MCF 10A (cell line): Measurements from ENCODE around the gene RBFOX2. TPM values are rescaled to one million over a fixed set of nuclear protein-coding genes. Genes with fewer than 3 reads are reported as not detected.
A peak's percentile ranks its signal among the peaks of the same experiment; 100 is the strongest.
"Not testable (repeated sequence)": the region's sequence is repeated elsewhere in the genome, so short reads cannot be mapped to it uniquely, and the experiment has no call there.

Source experiments
- BruUV-seq: library from RNA; stranded (reverse); fragments of 400-500 nt; replicated peaks from 2 replicates; lab custom pipeline; 2021; lab: Mats Ljungman, UMichigan
- CTCF ChIA-PET: fragments of 300-600 bp; sonication (Branson Sonifier 250); formaldehyde crosslinking; extraction: SDS; loops from one replicate; lab custom pipeline; 2021; ENCODE audit warnings: antibody characterized with exemption, inconsistent platforms; lab: Yijun Ruan, JAX
- POLR2A ChIA-PET: fragments of 300-600, 350-650 bp; sonication (Branson Sonifier 250); formaldehyde crosslinking; extraction: SDS; loops from one replicate; lab custom pipeline; 2020; ENCODE audit warnings: antibody characterized with exemption, inconsistent platforms; lab: Yijun Ruan, JAX
- DNase-seq: peaks from one replicate; pipeline ENCODE4 v3.0.0-alpha.2; 2018; ENCODE audit not compliant: unreplicated experiment
- H3K27ac Mint-ChIP-seq: one replicate; pipeline ENCODE4 v1.8.0; 2022; ENCODE audit warnings: mild to moderate bottlenecking, low read depth, mixed read lengths; ENCODE audit not compliant: unreplicated experiment
- H3K27me3 Mint-ChIP-seq: one replicate; pipeline ENCODE4 v1.8.0; 2022; ENCODE audit warnings: mixed read lengths; ENCODE audit not compliant: insufficient read depth, unreplicated experiment
- H3K36me3 Mint-ChIP-seq: one replicate; pipeline ENCODE4 v1.8.0; 2022; ENCODE audit warnings: mild to moderate bottlenecking, moderate library complexity, mixed read lengths; ENCODE audit not compliant: insufficient read depth, unreplicated experiment
- H3K4me1 Mint-ChIP-seq: one replicate; pipeline ENCODE4 v1.8.0; 2022; ENCODE audit warnings: mixed read lengths; ENCODE audit not compliant: insufficient read depth, unreplicated experiment
- H3K4me3 Mint-ChIP-seq: one replicate; pipeline ENCODE4 v1.8.0; 2022; ENCODE audit warnings: mild to moderate bottlenecking, moderate library complexity, mixed read lengths; ENCODE audit not compliant: unreplicated experiment
- H3K9me3 Mint-ChIP-seq: one replicate; pipeline ENCODE4 v1.8.0; 2022; ENCODE audit warnings: mixed read lengths; ENCODE audit not compliant: unreplicated experiment
- intact Hi-C: fragments of 100-400 bp; cut with micrococcal nuclease; formaldehyde crosslinking; loops from 2 replicates; pipeline ENCODE4 v1.14.1; 2022
- total RNA-seq: library from RNA; stranded (reverse); gene quantifications from 2 replicates; pipeline ENCODE4 v1.2.3, GENCODE V29; 2022
- TF ChIP-seq, protein P1 (sequence below): fragments of 200-600 bp; IDR thresholded peaks from one replicate; pipeline ENCODE4 v1.8.0; 2022; ENCODE audit warnings: antibody characterized with exemption, mild to moderate bottlenecking; ENCODE audit not compliant: unreplicated experiment

RBFOX2 gene
- total RNA-seq, 1 experiment from 2014 or later = 89.4 TPM

DNA sequence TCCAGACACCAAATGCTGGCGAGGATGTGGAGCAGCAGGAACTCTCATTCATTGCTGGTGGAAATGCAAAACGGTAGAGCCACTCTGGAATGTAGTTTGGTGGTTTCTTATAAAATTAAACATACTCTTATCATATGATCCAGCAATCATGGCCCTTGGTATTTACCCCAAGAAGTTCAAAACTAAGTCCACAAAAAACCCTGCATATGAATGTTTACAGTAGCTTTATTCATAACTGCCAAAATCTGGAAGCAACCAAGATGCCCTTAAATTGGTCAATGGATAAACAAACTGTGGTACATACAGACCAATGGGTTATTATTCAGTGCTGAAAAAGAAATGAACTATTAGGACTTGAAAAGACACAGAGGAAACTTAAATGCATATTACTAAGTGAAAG is 223.2 kb downstream of the RBFOX2 start:
- TF ChIP-seq, protein P1, sequence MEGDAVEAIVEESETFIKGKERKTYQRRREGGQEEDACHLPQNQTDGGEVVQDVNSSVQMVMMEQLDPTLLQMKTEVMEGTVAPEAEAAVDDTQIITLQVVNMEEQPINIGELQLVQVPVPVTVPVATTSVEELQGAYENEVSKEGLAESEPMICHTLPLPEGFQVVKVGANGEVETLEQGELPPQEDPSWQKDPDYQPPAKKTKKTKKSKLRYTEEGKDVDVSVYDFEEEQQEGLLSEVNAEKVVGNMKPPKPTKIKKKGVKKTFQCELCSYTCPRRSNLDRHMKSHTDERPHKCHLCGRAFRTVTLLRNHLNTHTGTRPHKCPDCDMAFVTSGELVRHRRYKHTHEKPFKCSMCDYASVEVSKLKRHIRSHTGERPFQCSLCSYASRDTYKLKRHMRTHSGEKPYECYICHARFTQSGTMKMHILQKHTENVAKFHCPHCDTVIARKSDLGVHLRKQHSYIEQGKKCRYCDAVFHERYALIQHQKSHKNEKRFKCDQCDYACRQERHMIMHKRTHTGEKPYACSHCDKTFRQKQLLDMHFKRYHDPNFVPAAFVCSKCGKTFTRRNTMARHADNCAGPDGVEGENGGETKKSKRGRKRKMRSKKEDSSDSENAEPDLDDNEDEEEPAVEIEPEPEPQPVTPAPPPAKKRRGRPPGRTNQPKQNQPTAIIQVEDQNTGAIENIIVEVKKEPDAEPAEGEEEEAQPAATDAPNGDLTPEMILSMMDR = no peak

DNA sequence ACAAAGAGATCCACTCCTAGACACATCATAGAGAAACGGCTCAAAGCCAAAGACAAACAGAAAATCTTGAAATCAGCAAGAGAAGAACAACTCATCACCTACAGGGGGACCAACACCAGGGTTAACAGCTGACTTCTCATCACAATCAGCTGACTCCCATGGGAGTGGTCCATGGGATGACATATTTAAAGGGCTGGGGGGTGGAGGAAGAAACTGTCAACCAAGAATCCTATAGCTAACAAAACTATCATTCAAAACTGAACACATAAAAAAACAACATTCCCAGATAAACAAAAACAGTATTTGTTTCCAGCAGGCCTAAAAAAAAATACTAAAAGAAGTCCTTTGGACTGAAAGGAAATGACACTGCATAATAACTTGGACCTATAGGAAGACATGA is 224.2 kb downstream of the RBFOX2 start:
- Mint-ChIP-seq H3K27me3 (no peaks in the 10 kb centered on the region), H3K9me3 (no peaks in the 10 kb centered on the region), H3K4me1 (peaks cover 15% of the 10 kb centered on the region), H3K27ac (no peak overlapping the region), H3K36me3 (peaks cover 74% of the 10 kb centered on the region), H3K4me3 (no peak overlapping the region)
- no peak for DNase-seq
- CTCF ChIA-PET = interaction anchor here (1.4 kb wide), 1 partner anchor 9 kb away, joined by 4 read pairs; no protein-coding TSS in a partner anchor
- TF ChIP-seq, protein P1 = no peak
- no TSS peak for BruUV-seq
- POLR2A ChIA-PET = interaction anchor here (0.7 to 1.8 kb wide), 3 partner anchors 11 to 22 kb away, joined by 3 to 8 read pairs (median 3); no protein-coding TSS in a partner anchor
- intact Hi-C loops = no loop called here

More for the DNA sequence above, 223.2 kb downstream of the RBFOX2 start:
- CTCF ChIA-PET = interaction anchor here (0.7 kb wide), 1 partner anchor 9 kb away, joined by 3 read pairs; no protein-coding TSS in a partner anchor
- Mint-ChIP-seq H3K27ac (no peak overlapping the region), H3K4me3 (no peak overlapping the region), H3K9me3 (no peaks in the 10 kb centered on the region), H3K36me3 (peaks cover 78% of the 10 kb centered on the region), H3K4me1 (peaks cover 9% of the 10 kb centered on the region), H3K27me3 (no peaks in the 10 kb centered on the region)
- POLR2A ChIA-PET = interaction anchor here (0.6 to 1.2 kb wide), 2 partner anchors 11 to 225 kb away, joined by 3 to 4 read pairs; no protein-coding TSS in a partner anchor
- no TSS peak for BruUV-seq
- intact Hi-C loops = no loop called here
- DNase-seq = no peak

DNA sequence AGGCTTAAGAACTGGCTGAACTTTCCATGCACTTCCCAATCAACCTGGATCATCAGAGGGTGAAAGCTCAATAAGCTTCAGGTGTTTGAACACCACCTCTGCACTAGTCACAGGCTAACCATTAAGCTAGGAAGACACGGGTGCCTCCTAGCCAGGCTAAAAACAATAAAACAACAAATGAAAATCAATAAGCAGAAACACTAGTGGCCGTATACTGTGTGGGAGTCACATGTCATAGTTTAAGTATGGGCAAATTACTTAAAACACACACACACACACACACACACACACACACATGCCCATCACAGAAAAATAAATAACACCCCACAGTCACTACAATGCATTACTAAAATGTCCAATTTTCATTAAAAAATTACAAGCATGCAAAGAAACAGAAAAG is 225.7 kb downstream of the RBFOX2 start:
- no peak overlapping the region for H3K4me3 Mint-ChIP-seq
- TF ChIP-seq, protein P1 = no peak
- CTCF ChIA-PET = no interaction called here
- DNase-seq = no peak
- H3K36me3 Mint-ChIP-seq = peaks cover 58% of the 10 kb centered on the region
- intact Hi-C loops = loop anchor here (1.0 kb wide), 1 partner anchor 18 kb away; no protein-coding TSS in a partner anchor
- peaks cover 15% of the 10 kb centered on the region for H3K4me1 Mint-ChIP-seq
- no peak overlapping the region for H3K27ac Mint-ChIP-seq
- no TSS peak for BruUV-seq
- no peaks in the 10 kb centered on the region for H3K9me3 Mint-ChIP-seq
- H3K27me3 Mint-ChIP-seq = no peaks in the 10 kb centered on the region
- POLR2A ChIA-PET = no interaction called here

DNA sequence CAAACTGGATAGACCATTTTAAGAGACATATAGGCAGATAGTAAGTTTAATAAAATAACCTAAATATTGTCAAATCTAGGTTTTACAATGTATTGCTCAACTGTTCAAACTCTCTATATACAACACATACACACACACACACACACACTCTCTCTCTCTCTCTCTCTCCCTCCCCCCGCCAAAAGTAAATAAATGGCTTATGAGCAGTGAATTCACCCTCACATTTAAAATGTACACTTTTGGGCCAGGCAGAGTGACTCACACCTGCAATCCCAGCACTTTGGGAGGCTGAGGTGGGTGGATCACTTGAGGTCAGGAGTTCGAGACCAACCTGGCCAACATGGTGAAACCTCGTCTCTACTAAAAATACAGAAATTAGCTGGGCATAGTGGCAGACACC is 227.3 kb downstream of the RBFOX2 start:
- Mint-ChIP-seq H3K4me1 (peaks cover 15% of the 10 kb centered on the region), H3K36me3 (peaks cover 44% of the 10 kb centered on the region)
- CTCF ChIA-PET, H3K9me3 Mint-ChIP-seq, H3K27ac Mint-ChIP-seq, BruUV-seq, intact Hi-C loops, H3K4me3 Mint-ChIP-seq, H3K27me3 Mint-ChIP-seq: not testable (repeated sequence)
- peak; percentile 58 for DNase-seq
- POLR2A ChIA-PET = interaction anchor here (0.9 kb wide), 1 partner anchor 17 kb away, joined by 3 read pairs; no protein-coding TSS in a partner anchor
